NCI-H2029 treated with DMSO at 0.1 percent for 48 hours (cell line): ENCODE measurements around the gene MNT.
A peak's percentile ranks its signal among the peaks of the same experiment; 100 is the strongest.

ENCODE experiments used
- DNase-seq: peaks from one replicate; lab custom pipeline; 2025; lab: John Stamatoyannopoulos, UW

The MNT gene

DNA sequence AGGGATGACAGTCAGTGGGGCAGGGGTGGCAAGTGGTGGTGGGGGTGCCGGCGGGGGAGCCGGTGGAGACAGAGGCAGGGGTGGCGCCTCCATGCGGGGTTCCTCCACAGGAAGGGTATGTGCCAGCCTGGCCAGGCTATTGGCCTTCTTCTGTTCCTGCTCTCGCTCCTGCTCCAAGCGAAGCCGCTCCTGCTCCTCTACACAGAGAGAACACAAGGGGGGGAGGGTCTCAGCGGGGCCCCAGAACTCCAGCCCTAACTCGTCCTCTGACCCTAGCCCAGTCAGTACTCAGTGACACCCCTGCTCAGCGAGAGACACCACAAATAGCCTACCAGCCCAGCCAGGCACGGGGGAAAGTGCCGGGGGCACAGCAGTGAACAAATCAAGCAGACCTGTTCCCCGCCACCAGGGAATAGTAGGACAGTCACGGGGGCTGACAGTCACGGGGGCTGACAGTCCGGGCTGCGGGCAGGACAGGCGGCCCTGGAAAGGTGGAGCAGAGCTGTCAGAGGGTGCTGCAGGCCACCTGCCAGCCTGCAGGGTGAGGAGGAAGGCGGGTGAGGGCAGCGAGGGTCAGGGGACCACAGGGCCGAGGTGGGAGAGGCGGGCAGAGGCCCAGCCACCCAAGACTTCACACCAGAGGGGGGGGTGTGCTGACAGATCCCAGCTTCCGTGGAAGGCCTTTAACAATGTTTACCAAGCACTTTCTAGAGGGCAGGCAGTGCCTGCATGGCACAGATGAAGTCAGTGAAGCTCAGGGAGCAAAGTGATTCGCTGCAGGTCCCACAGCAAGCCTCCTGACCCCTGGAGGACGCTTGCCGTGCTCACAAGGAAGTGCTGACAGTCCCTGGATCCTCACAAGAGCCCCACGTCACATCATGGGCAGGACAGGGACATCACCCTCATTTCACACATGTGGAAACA, 5.3 kb downstream of the MNT start:
- DNase-seq: no peak

DNA sequence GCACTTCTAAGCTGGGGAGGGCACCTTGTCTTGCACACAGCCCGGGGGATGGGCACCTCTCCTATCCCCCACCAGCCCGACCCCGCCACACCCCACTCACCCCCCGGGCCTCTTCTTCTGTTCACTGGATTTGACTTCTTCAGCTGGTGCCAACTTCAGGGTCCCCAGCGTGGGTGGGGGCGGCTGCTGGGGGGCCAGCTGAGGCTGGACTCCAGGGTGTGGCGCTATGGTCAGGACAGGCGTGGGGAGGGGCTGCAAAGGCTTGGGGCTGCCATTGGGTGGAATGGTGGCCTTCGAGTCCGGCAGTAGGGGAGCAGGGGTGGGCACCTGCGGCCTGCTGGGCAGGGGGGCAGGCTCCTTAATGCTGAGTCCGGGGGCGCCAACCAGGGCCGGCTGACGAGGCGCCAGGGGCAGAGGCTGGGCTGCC, 6.1 kb downstream of the MNT start:
- DNase-seq: no peak

DNA sequence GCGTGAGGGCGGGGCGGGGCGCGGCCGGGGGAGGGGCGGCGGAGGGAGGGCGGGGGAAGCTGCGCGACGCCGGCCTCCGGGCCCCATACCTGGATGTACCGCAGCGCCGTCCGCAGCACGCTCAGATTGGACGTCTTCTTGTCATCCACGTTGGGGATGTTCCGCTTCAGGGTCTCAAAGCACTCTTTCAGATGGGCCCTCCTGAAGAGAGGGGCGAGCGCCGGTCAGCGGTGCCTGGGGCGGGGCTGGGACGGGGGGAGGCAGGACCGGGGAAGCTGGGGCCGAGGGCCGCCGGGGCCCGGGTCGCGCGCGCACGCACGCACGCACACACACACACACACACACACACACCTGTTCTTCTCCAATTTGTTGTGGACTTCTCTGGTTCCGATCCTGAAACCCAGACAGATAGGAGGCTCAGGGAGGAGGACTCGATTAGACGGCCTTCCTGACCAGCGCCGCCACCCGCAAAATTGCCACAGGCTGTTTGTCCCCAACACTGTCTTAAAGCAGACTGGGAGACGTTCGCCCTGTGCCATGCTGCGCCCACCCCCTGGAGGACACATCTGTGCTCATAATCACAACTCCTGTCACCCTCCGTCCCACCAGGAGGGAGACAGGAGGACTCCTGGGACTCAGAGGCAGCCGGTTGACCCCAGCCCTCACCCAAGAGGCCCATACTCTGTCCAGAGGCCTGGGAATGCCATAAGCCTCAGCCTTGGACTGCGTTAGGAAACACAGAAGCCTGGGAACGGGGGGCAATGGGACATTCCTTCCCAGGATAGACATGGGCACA, 6.7 kb downstream of the MNT start:
- no peak for DNase-seq

DNA sequence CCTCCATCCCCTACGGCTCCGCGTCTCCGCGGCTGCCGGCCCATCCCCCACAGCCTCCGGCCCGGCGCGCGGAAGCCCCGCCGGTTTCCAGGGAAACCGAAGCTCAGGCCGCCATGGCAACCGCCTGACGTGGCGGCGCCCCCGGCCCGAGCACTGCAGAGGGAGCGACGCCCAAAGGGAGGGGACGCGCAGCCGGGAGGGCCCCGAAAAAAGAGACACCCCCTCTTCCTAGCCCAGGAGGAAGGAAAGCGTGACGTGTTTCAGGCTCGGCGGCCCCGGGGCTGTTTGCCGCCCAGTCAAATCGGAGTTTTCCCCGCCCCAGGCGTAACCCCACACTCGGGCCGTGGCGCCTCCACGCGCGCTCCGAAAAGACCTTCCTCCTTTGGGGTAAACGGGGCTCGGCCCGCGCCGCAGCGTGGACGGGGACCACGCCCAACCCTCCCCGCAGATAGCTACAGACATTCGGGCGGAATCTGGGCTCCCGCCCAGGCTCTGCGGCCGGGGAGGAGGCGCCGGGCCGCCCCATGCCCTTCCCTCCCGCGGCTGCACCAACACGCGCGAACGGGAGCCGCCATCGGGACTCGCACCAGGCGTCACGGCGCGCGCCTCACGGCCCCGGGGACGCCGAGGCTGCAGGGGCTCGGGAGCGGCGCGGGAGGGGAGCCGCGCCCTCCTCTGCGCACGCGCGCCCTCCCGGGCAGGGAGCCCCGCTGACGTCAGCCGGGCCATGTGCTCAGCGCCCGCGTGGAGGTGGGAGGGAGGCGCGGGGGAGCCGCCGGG, 7.5 kb downstream of the MNT start:
- DNase-seq: no peak

DNA sequence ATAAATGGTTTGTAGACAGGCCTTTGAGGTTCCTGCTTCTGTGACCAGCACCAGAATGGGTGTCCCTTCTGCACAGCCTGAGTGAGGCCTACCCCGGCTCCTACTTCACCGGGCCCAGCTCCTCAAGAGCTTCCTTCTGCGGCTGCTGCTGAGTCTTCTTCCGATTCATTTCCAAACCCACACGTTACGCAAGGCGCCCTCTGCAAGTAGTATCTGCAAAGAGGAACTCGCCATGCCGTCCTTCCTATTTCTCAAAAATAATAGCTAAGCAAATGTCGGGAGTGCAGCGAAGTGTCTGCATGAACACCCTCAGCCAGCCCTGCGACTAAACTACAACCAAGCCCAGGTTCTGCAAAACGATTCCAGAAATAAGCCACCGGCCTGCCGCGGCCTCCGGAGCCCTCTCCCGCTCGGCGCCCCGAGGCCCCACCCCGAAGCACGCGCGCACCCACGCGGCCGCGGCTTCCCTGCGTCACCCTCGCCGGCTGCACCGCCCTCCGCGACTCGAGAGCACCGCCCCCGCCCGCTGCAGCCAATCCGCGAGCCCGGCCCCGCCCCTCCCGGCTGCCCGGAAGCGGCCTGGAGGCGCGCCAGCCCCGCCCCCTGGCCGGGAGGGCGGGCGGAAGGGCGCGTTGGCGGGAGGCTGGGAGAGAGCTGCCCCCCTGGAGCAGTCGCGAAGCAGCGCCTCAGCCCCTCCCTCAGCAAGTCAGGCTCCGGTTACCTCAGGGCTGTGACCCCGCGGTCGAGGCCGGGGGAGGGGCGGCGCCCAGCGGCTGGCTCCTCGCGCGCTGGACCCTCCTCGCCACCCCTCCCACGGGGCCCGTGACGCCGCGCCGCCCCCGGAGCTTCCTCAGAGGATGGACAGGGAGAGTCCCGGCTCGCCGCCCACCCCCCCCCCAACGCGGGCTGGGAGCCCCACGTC, 8.3 kb downstream of the MNT start:
- DNase-seq: peak; percentile 34

DNA sequence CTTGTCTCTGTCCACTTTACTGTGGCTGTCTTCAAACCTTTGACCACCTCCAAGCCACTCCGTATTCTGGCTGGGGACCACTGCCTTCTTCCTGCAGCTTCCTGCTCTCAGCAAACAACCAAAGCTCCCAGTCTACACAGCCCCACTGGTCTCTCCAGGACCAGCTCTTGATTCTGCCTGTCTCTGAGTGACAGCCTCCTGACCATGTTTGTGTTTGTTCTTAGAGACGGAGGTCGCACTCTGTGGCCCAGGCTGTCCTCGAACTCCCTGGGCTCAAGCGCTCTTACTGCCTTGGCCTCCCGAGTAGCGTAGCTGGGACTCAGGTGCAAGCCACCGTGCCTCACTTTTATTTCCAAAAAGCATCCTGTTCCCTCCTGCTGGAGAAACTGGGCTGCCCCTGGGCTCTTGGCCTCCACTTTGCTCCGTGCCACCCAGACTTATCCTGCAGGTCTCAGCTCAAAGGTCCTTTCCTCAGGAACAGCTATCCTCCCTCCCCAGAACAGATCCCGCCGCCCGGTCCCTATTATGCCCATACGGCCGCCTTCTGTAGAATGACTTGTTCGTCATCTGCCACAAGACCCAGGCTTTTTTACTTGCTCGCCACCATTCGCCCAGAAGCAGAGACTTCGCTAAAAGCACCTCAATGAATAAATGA, 9.1 kb downstream of the MNT start:
- DNase-seq: no peak

DNA sequence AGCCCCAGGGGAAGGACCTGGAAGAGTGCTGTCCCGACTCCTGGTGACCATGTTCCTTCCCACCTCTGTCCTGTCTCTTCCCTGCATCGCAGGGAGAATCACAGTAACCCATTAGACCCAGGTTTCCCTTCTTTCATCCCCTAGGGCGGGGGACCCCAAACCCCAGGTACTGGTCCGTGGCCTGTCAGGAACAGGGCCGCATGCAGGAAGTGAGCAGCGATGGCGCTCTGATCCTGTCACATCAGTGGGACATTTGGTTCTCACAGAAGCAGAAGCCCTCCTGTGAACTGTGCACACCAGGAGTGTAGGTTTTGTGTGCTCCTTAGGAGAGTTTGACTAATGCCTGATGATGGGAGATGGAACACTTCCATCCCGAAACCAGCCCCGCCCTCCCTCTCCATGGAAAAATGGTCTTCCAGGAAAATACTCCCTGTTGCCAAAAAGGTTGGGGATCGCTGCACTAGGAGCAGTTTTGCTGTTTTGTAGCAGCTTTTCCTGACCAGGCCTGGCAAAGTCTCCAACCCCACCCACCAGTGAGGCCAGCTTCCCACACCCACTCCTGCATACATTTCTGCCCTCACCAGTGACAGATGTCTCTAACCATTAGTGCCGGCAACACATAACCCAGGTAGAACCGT, 10.5 kb downstream of the MNT start:
- DNase-seq: no peak

DNA sequence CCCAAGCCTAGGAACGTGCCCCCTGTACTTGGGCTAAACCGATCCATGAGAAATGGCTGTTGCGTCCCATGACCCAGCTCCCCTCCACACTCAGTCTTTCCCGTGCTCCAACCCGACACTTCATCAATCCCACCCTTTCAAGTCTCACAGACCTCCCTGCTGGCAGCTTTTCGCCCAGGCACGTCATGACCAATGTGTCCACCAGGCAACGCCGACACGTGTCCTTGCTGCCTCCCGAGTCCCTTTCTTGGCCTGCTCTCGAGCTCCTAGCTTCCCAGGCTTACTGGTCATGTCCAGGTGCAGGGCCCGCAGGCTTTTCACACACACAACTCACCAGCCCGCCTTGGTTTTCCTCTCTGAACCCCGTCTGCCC, 12.2 kb downstream of the MNT start:
- DNase-seq: no peak

DNA sequence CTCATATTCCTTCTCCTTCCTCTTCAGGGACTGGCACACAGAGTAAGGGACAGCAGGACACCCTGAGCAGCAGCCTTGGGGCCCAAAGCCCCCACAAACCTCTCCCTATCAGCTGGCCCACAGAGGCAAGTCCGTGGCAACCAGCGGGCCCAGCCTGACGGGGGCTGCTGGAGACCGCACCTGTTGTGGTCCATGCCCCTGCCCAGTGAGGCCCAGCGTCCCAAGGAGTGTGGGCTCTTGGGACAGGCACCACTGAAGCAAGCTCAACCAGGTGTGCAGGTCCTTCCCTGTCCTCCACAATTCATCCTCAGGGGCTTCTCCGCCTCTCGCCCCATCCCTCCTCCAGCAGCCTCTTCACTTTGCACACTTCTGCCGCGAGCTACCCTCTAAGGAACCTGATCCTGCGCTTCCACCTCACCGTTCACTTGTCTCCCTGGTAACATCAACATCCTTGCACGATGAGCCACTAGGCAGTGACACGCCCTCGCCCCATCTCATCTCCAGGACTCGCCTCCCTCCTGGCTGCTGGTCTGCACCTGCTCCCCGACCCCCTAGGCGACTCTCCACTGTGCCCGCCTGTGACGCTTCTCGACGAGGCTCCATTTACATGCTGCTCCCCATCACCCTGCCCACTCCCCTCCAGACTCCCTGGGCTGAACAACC, 12.7 kb downstream of the MNT start:
- no peak for DNase-seq

DNA sequence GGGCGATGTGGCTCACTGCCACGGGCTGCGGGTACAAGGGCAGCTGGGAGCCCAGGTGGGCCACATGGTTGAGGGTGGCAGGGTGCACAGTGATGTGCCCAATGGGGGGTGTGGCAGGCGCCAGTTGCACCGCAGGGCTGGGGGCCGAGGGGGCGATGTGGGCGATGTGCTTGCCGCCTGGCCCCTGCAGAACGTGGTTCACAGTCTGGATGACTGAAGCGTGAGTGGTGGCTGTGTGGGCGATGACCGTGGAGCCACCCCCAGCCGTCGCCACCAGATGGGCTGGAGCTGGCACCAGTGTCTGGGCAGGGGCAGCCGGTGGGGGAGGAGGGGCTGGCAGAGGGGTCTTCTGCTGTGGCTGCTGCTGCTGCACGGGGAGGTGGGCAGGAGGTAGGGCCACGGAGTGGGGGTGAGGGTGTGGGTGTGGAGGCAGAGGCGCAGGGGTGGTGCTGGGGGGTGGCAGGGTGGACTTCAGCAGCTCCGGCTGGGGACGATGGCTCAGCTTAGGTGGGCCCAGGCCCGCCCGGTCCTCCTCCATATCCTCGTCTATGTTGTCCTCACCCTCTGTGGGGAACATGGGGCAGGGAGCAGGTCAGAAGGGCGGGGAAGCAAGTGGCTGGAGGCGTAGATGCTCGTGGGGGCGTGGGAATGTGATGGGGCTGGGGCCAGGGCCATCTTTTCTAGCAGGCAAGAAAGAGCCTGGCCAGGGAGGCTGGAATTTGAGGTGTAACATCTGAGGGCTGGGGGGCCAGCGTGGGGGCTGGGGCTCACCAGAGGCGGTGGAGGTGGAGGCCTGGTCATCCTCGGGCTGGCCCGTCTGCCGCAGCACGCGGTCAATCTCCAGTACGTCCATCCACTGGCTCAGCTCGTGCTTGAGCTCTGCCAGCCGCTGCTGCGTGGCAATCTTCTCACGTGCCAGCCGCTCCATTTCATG, 13.5 kb downstream of the MNT start:
- DNase-seq: no peak

DNA sequence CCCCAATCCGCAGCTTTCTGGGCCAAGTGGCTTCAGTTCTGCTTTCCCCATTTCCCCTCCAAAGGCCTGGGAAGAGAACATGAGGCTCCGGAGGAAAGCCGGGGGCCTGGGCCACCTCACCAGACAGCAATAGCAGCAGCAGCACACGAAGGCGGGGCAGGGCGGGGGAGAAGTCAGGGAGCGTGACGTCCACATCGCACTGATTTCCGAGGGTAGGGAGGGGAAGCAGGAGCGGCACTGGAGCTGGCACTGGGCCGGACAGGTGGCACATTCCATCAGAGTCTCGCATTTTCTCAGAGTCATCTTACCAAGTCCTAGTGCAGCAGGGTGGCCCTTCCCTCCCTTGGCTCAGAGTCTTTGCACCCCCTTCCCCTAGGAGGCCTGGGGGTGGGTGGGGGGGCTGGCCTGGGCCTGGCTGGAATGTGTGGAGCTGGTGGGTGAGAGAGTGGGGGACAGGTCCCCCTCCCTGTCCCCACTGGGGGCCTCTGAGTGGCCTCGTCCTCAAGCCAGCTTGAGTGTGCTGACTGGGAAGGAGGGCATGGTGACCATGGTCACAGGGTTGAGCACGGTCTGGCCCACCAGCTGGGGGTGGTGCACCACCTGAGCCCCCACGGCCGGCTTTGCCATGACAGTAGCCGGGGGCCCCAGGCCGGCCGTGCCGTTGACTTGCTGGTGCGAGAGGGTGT, 14.3 kb downstream of the MNT start:
- DNase-seq: no peak

DNA sequence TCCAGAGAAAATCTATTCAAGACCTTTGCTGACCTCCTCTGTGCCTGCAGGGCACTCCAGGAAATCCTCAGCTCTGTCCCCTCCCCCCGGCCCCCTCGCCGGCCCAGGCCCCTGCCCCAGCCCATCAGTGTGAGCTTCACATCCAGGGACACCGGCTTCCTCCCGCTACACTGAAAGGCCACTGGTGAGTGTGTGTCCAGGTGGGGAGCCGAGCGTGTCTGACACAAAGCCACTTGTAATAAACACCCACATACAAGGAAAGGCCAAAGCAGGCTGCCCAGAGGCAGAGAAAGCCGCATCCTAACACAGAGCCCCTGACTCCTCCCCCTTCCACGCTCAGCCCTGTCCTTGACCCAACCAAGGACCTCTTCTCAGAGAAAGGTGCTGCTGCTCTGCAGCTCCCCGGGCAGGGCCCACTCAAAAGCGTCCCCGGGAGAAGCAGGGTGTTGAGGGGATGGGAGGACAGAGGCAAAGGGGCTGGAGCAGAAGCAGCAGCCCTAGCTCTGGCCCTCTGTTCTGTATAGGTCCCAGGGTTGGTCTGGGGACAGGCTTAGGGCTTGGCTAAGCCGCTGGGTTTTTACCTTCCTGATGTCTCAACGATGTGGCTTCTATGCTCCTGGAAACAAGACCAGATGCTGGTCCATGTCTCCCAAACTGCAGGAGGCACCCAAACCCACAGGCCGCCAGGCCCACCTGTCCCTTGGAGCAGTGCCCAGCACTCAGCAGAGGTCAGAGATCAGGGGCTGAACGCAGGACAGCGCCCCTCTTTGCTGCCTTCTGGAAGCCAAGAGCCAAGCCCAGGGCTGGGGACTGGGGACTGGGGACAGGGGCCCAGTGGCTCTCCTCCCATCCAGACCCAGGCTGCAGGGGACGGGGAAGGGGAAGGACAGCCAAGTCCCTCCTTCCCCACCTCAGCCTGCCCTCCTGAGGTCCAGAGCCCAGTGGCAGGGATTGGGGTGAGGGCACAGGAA, 15.3 kb downstream of the MNT start:
- DNase-seq: no peak

DNA sequence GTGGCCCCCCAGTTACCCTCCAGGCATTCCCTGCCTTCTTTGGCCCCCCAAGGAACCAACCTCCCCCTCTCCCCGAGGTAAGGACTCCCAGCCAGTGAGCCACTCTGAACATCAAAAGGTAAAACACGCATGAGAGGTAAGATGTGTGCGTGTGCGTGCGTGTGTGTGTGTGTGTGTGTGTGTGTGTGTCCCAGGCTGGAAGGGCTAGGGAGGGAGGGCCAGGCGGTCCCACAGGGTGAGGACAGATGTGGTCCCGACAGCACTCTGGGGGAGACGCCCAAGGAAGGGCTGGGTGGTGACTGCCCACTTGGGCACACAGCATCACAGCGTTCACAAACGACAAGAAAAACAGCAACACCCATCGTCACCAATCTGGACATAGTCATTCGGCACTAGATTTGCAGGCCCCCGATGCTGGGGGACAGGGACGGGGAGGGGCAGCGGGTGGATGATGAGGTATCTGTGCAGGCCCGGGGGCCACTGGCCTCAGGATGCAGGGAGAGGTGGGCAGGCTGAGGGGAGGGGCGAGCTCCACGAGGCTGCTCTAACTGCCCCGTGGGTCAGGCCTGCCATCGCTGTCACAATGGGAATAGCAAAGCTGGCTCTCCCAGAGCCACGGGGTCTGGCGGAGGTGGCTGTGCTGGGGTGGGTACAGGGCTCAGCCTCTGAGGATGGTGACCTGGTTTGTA, 16.3 kb downstream of the MNT start:
- DNase-seq: no peak

DNA sequence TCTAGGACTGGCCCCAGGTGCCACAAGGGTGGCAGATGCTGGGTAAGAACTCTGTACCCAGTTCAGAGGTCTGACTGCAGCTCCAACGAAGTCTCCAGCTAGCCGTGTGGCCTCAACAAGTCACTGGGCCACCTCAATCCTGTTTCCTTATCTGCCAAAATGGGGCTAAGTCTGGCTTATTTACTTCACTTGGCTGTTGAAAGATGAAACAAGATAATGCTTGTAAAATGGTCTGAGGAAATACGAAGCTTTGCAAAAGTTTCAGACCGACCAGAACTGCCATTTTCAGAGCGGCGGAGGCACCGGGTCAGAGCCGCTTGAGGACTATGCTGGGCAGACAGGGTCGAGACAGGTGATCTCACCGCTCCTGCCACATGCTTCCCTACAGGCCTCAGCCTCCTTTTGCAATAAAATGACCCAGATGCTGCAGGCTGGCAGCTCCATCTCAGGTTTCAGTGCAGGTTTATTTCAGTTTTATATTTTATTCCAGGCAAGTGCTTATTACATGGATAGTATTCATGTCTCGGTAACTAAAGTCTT, 17.2 kb downstream of the MNT start:
- DNase-seq: no peak

DNA sequence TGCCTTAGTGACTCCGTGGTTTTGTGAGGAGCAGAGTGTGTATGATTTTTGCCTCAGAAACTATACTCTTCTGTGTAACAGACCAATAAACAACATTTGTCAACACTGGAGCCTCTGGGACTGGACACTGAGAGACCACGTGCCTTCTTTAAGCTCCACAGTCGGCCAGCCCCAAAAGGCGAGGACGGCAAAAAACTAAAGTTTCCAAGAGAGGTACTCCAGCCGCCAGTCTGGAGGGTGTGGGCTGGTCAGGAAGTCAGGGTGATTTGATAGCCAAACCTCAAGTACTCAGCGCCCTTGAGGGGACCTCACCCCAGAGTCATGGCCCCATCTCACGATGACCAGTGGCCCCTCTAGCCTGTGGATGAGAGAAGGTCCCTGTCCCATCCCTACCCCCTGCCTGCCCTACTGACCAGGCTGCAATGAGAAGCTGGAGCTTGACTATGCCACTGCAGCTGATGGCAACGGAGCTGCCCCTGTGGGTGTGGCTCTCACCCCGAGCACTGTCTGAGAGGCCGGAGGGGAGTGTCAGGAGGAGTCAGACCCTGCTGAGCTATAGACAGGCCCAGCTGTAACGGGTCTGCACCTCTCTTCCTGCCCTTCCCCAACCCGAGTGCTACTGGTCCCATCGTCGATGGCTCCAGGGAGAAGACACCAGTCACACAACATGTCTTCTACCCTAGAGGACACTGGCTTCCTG, 19.8 kb downstream of the MNT start:
- DNase-seq: no peak
